Measurements from ENCODE around the gene LINGO3.

Gene LINGO3

DNA sequence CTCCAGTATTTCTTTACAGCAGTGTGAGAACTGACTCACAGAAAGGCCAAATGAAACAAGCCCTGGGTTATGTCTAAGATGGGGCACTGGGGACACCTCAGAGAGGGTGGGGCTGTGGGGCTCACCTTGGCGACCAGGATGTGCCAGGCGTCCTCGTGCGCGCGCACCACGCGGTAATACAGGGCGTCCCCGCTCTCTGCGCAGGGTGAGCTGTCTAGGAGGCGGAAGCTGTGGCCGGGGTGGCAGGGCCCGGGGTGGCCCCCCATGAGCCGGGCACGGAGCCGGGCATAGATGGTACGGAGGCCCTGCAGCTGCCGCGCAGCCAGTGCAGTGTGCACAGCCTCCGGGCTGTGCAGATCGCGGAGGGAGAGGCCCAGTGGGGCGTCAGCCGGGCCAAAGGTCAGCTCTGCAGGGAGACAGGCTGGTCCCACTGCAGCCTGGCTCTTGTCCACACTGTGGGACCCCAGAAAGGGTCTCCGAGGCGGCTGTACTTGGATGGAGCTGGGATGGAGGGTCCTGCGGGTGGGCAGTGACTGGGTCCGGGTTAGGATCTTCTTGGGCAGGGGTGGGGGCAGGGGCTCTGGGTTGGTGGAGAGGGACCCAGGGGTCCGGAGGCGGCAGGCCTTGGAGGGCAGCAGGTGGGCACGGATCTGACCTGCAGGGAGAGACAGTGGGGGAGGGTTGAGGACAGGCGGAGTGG, 29.3 kb downstream of the LINGO3 start:
- no peak for DNase-seq

DNA sequence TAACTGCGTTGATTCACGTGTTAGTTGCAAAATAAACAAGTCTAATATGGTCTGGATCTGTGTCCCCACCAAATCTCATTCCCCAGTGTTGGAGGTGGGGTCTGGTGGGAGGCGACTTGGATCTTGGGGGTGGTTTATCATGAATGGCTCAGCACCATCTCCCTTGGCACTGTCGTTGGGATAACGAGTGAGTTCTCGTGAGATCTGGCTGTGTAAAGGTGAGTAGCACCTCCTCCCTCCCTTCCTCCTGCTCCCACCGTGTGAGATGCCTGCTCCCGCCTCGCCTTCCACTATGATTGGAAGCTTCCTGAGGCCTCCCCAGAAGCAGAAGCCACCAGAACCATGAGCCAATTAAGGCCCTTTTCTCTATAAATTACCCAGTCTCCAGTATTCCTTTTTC, 30.8 kb downstream of the LINGO3 start:
- no peak for DNase-seq

- peak; percentile 17 for DNase-seq
These were observed 31.4 kb downstream of the LINGO3 start for GRCh38 chr19:2276429-2276986.

DNA sequence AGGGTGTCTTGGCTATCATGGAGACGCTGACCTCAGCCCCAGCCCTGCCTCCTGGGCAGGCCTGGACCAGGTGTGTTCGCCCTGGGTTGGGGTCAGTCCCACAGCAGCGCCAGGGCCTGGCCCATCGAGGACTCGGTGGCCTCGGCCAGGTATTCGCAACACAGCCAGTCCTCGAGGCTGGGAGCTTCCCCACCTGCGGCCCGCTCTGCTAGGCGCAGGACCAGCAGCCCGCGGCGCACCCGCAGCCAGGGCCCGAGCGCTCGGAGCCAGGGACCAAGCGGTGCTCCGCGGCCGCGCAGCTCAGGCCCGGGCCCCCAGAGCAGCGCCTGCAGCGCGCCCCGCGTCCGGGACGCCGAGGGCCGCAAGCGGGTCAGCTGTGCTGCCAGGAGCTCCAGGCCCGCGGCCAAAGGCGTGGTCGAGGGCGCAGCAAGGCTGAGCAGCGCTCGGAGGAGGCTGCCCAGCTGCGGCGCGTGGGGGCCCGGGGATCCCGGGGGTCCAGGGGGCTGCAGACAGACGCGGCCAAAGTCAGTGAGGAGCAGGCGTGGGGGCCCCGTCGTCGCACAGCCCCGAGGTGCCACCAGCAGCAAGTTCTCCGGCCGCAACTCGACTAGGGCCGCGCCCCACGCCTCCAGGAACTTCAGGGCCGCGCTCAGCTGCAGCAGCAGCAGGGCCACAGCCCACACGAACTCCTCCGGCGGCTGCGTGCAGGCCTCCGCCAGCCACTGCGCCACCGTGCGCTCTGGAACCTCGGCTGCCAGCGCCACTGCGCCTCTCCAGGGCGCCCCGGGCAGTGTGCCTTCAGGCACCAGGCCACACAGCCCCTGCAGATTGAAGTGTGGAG, 32.1 kb downstream of the LINGO3 start:
- DNase-seq = no peak

DNA sequence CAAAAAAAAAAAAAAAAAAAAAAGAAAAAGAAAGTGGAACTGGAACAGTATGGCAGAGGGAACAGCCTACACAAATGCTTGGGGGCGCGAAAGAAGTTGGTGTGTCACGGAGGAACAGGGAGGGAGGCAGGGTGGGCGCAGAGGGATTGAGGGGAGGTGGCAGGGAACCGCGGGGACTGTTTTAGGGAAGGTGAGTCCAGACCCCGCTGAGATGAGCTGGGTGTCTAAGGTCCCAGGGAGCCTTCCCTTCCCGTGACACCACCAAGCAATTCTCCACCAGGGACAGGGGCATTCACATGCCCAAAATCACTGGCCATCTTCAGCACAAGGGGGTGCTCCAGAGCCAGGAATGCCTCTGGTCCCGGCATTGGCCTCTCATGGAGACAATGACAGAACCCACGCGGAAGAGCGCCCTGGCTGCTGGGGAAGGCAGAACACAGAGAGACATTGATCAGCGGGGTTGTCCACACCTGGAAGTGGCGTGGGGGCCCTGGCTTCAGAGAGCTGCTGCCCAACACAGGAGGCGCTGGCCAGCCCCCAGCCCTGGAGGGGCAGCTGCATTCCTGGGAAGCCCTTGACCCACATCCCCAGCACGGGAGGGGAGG, 32.9 kb downstream of the LINGO3 start:
- peak; percentile 90 for DNase-seq

DNA sequence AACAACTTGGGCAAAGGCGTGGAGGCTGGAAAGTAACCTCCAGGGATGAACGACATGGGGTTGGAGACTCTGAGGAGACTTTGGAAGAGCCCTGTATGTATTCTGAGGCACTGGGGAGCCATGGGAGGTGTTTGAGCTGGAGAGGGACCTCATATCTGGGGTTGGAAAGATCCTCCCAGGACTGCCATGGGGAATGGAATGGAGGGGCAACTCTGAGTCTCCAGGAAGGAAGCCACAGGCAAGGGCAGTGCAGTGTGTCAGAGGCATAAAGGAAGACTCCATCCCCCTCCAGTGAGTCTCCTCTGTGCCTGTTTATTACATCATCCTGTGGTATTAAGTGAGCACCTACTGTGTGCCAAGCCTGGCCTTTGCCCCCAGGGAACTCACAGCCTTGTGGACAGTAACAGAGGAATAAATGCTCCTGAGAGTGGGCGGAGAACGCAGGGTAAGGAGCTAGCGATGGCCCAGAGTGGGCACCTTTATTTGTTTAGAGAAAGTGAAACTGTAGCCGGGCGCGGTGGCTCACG, 33.7 kb downstream of the LINGO3 start:
- DNase-seq = peak; percentile 16

GRCh38 chr19:2273356-2274184, 34.4 kb downstream of the LINGO3 start:
- peak; percentile 97 for DNase-seq

- peak; percentile 46 for DNase-seq
These were observed 36.5 kb downstream of the LINGO3 start for GRCh38 chr19:2271234-2272103.

GRCh38 chr19:2270423-2271233, 37.3 kb downstream of the LINGO3 start:
- peak; percentile 42 for DNase-seq

DNA sequence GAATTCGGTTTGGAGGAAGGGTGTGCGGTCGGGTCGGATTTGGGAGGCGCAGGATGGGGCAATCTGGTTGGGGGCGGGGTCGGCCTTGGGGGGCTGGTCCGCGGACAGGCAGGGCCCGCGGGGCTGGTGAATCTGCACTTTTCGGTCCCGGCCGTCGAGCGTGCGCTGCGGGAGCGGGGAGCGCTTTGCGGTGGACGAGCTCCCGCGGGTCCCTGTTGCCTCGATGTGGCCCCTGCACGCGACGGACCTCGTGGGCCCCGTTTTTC, 37.9 kb downstream of the LINGO3 start:
- DNase-seq = peak; percentile 18

GRCh38 chr19:2269244-2270156, 38.5 kb downstream of the LINGO3 start:
- DNase-seq = peak; percentile 98

- DNase-seq = no peak
These were observed 39.1 kb downstream of the LINGO3 start for GRCh38 chr19:2268861-2269243.

DNA sequence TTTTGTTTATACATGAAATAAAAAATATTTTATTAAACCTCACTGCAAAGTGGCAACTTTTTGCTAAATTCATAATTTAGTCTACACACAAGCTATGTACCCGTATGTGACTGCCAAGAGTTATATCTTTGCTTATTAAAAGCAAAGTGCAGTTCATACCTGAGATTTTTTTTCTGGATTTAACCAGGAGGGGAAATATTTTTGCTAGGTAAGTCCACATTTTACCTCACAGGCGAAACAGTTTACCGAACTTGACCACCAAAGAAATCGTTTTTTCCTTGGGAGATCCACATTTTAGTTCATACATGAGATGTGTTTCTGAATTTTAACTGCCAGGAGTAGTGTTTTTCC, 39.5 kb downstream of the LINGO3 start:
- no peak for DNase-seq

- no peak for DNase-seq
These were observed 41.6 kb downstream of the LINGO3 start for GRCh38 chr19:2266183-2266993.

DNA sequence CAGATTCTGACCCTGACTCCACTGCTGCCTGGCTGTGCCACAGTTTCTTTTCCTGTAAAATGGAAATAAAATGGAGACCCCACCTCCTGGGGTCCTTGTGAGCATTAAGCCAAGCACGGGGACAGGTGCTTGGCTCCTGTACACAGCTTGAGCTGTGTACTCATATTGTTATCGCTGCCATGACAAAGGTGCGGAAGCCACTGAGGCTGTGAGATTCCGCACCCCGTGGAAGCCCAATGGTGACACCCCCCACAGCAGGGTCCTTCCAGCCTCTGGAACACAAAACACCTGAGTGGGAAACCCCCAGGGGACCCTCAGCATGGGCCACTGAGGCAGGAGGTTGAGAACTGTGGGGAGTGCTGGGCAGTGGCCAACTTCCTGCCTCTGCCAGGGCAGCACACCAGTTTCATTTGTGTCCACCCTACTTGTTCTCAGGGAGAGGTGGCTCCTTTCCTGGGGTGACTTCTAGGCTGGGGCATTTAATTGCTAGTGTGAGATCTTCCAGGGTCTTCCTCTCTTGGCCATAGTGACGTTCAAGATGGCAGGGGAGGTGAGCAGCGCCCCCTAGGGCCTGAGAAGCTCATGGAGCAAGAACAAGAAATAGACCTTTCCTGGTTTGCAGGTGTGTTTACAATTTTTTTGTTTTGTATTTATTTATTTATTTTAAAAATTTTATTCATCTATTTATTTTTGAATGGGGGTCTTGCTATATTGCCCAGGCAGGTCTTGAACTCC, 46.3 kb downstream of the LINGO3 start:
- DNase-seq = peak; percentile 46

DNA sequence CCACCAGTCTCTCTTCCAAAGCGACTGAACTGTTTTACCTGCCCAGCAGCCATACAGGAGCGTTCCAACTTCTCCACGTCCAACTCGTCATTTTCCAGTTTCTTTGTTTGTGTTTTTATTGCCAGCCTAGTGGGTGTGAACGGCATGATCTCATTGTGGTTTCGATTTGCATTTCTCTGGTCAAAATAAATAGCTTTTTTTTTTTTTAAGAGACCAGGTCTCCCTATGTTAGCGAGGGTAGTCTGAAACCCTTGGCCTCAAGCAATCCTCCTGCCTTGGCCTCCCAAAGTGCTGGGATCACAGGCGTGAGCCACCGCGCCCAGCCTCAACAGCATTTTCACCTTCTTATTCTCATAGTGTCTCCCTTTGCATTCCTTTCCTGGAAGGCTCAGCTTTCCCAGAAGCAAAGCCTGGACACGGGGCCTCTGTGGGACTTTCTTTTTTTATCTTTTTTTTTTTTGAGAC, 47.6 kb downstream of the LINGO3 start:
- DNase-seq = no peak

DNA sequence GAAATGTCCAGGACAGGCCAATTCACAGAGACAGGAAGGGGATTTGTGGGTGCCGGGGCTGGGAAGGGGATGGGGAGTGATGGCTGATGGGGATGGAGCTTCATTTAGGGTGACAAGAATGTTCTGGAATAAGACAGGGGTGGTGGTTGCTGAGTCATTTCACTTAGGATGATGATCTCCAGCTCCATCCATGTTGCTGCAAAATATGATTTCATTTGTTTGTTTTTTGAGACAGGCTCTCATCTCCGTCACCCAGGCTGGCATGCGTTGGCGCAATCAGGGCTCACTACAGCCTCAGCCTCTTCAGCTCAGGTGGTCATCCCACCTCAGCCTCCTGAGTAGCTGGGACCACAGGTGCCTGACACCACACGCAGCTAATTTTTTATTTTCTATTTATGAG, 48.6 kb downstream of the LINGO3 start:
- no peak for DNase-seq

All from 8988T (cell line).